Eye (tissue), 1 donor: ENCODE results near the gene SMYD3.

Source experiments
- DNase-seq: peaks from one replicate; pipeline ENCODE4 v3.0.0-alpha.2; 2015

The SMYD3 gene

GRCh38 chr1:246506674-246507481 lies at the start of gene SMYD3:
TSS of gene SMYD3 (minus strand) at chr1:246507279.
- DNase-seq, result peak; percentile 94

DNA sequence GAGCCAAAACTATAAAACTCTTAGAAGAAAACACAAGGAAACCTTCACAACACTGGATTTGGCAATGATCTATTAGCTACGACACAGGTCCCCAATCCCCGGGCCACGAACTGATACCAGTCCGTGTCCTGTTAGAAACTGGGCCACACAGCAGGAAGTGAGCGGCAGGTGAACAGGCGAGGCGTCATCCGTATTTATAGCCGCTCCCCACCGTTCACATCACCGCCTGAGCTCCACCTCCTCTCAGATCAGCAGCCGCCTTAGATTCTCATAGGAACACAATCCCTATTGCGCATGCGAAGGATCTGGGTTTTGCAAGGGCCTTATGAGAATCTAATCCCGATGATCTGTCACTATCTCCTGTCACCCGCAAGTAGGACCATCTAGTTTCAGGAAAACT lies 47.1 kb upstream of the SMYD3 start:
- no peak for DNase-seq

- DNase-seq, result no peak
Measured at GRCh38 chr1:246552110-246552509, 45.0 kb upstream of the SMYD3 start.

GRCh38 chr1:246550402-246550801 lies 43.3 kb upstream of the SMYD3 start:
- no peak for DNase-seq

GRCh38 chr1:246549665-246550064 lies 42.6 kb upstream of the SMYD3 start:
- DNase-seq, result no peak

- DNase-seq, result no peak
Measured at GRCh38 chr1:246544001-246544400, 36.9 kb upstream of the SMYD3 start.

- DNase-seq, result no peak
Measured at GRCh38 chr1:246540738-246541491, 33.8 kb upstream of the SMYD3 start.

DNA sequence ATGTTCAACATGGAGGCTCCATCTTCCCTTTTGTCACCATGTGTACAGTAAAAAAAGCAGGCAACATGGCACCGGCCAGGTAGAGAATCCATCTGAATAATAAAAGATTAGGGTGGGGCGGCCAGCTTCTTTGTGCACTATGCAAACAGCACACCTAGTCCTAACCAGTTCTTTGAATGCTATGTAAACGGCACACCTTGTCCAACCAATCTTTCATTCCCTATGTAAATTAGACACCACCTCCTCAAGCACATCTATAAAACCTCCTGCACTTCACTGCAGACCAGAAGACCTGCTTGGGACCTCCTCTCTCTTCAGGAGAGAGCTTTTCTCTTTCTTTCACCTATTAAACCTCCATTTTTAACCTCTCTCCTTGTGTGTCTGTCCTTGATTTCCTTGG lies 30.8 kb upstream of the SMYD3 start:
- no peak for DNase-seq

GRCh38 chr1:246537441-246537840 lies 30.4 kb upstream of the SMYD3 start:
- no peak for DNase-seq

GRCh38 chr1:246534114-246534513 lies 27.0 kb upstream of the SMYD3 start:
- DNase-seq, result no peak

- DNase-seq, result no peak
Measured at GRCh38 chr1:246533371-246533905, 26.4 kb upstream of the SMYD3 start.

DNA sequence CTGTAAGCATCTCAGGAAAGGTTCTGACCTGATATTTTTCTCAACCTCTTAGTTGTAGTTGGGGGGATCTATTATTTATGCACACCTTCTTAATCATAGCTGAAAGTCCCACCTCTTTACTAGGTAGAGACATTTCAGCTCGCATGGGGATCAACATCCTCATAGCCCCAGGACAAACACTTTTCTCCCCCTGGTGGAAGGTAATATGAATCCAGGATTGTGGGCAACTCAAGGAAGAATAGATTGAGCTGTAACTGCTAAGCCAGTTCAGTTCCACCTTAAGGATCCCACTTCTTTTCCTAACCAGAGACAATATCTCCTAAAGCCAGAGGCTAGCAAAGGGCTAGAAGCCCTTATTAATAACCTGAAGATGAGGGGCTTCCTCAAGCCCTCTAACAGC lies 25.4 kb upstream of the SMYD3 start:
- DNase-seq, result no peak

DNA sequence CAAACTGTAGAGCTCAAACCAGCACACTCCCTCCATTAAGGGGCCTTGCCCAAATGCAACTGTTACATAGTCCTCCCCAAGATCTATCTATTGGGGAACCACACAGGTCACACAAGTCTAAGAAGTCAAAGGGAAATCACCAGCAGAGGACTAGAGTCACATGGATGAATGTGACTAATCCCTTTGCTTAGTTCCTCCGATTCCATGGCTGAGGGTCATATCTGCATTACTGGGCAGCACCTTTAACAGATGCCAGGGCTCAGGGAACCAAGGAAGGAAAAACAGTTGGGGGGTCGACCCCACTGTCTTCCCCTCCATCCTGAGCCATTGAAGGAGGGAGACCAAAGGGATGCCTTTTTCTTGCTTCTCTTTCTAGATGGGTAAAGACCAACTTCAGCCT lies 23.4 kb upstream of the SMYD3 start:
- no peak for DNase-seq

GRCh38 chr1:246528933-246529731 lies 22.1 kb upstream of the SMYD3 start:
- DNase-seq, result no peak

GRCh38 chr1:246527402-246528088 lies 20.5 kb upstream of the SMYD3 start:
- DNase-seq, result no peak

DNA sequence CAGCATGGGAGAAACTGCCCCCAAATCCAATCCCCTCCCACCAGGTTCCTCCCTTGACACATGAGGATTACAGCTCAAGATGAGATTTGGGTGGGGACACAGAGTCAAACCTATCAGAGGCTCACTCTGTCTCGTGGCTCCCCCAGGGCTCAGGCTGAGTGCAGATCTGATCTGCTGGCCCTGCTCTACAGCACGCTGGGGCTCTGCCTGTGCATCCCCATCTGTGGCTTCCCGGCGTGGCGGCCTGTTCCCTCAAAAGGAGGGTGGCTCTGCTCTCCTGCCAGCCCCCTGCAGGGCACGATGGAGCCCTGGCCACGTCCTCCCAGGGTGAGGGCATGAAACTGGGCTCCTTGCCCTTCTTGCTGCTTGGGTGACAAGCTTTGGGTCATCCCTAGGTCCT lies 19.8 kb upstream of the SMYD3 start:
- no peak for DNase-seq

- DNase-seq, result no peak
Measured at GRCh38 chr1:246526380-246526779, 19.3 kb upstream of the SMYD3 start.

DNA sequence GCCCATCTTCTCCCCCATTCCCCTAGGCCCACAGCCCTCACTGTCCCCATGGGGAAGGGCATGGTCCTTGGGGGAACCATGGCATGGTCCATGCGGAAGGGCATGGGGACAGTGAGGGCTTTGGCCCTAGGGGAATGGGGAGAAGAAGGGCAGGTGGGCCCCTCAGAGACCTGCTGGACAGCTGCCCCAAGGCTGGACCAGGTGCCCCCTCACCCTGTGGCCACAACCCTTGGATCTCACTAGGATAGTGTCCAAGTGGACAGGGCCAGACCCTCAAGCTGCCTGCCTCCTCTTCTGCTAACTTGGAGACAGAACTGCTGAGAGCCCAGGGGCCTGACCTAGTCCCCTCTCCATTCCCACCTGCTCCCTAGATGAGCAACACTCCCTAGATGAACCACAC lies 12.4 kb upstream of the SMYD3 start:
- DNase-seq, result no peak

- no peak for DNase-seq
Measured at GRCh38 chr1:246518456-246519205, 11.6 kb upstream of the SMYD3 start.

- no peak for DNase-seq
Measured at GRCh38 chr1:246517391-246517790, 10.3 kb upstream of the SMYD3 start.

DNA sequence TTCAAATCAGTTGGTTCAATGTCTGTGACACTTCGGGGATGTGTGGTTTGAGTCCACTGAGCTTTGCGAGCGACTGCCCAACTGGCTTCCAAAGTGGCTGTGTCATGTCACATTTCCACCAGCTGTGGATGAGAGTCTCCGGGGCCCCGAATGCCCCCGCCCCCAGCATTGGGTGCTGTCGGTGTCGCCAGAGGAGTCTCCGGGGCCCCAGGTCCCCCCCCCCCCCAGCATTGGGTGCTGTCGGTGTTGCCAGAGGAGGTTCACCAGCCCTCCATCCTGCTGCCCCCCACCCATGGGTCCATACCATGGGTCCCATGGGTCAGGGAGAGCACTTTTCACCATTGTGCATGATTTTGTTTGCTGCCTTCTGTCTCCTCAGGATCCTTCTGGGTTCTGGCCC lies 9.0 kb upstream of the SMYD3 start:
- DNase-seq, result no peak
